Caco-2 (cell line): ENCODE data around the gene LMOD3. TPM values are rescaled to one million over a fixed set of nuclear protein-coding genes. Genes with fewer than 3 reads are reported as not detected.

Source experiments
- BruUV-seq: library from RNA; stranded (reverse); fragments of 400-500 nt; replicated peaks from 2 replicates; lab custom pipeline; 2021; lab: Mats Ljungman, UMichigan
- CTCF ChIA-PET: fragments of 300-600 bp; sonication (Branson Sonifier 250); formaldehyde crosslinking; loops from one replicate; lab custom pipeline; 2022; ENCODE audit warnings: antibody characterized with exemption; lab: Charles Lee
- POLR2A ChIA-PET: fragments of 300-600 bp; sonication (Branson Sonifier 250); formaldehyde crosslinking; loops from one replicate; lab custom pipeline; 2022; ENCODE audit warnings: antibody characterized with exemption; lab: Charles Lee
- DNase-seq, 2 experiments: peaks; one replicate each; pipeline versions ENCODE4 v3.0.0 to v3.0.0-alpha.2; 2020 to 2022
- H3K27me3 ChIP-seq: replicated peaks from 2 replicates; pipeline ENCODE4 v1.6.0; 2011; ENCODE audit warnings: low read length; ENCODE audit not compliant: control insufficient read depth, insufficient read depth
- H3K36me3 ChIP-seq: 2 replicates; pipeline ENCODE4 v1.5.1; 2011; ENCODE audit warnings: low read length; ENCODE audit not compliant: control insufficient read depth, insufficient read depth
- H3K4me1 ChIP-seq: fragments of 250-450 bp; sonication (Bioruptor Pico); 2 replicates; pipeline ENCODE4 v1.5.1; 2020; ENCODE audit warnings: mild to moderate bottlenecking
- H3K4me3 ChIP-seq: 2 replicates; pipeline ENCODE4 v1.5.1; 2011; ENCODE audit warnings: low read depth, mild to moderate bottlenecking, control low read depth, low read length
- H3K9me3 ChIP-seq: fragments of 250-450 bp; sonication (Bioruptor Pico); 2 replicates; pipeline ENCODE4 v1.5.1; 2020; ENCODE audit warnings: mild to moderate bottlenecking, moderate library complexity
- H3K27ac Mint-ChIP-seq: one replicate; pipeline ENCODE4 v1.8.0; 2022; ENCODE audit warnings: mixed read lengths; ENCODE audit not compliant: unreplicated experiment
- H3K27me3 Mint-ChIP-seq: one replicate; pipeline ENCODE4 v1.8.0; 2022; ENCODE audit warnings: mixed read lengths; ENCODE audit not compliant: insufficient read depth, unreplicated experiment
- H3K36me3 Mint-ChIP-seq: one replicate; pipeline ENCODE4 v1.8.0; 2022; ENCODE audit warnings: mild to moderate bottlenecking, mixed read lengths; ENCODE audit not compliant: insufficient read depth, unreplicated experiment
- H3K4me1 Mint-ChIP-seq: one replicate; pipeline ENCODE4 v1.8.0; 2022; ENCODE audit warnings: low read depth, mixed read lengths; ENCODE audit not compliant: unreplicated experiment
- H3K4me3 Mint-ChIP-seq: one replicate; pipeline ENCODE4 v1.8.0; 2022; ENCODE audit warnings: mild to moderate bottlenecking, moderate library complexity, mixed read lengths; ENCODE audit not compliant: unreplicated experiment
- H3K9me3 Mint-ChIP-seq: one replicate; pipeline ENCODE4 v1.8.0; 2022; ENCODE audit warnings: mixed read lengths; ENCODE audit not compliant: unreplicated experiment
- intact Hi-C: fragments of 100-400 bp; cut with micrococcal nuclease; formaldehyde crosslinking; loops from one replicate; pipeline ENCODE4 v1.10.0; 2022; ENCODE audit not compliant: unreplicated experiment
- total RNA-seq: library from RNA; stranded (reverse); gene quantifications from 2 replicates; pipeline ENCODE4 v1.2.3, GENCODE V29; 2022
- TF ChIP-seq, protein P1 (sequence below), 2 experiments: fragments of 200-600 bp in 1 of 2; IDR thresholded peaks; 1 replicate in 1 of 2; 2 replicates in 1 of 2; pipeline versions ENCODE4 v1.5.1 to v1.8.0; 2011 to 2022; ENCODE audit warnings: antibody characterized with exemption in 1 of 2, control low read depth in 1 of 2, inconsistent platforms in 1 of 2, low read depth in 1 of 2, low read length in 1 of 2, mild to moderate bottlenecking in 1 of 2, moderate library complexity in 1 of 2; ENCODE audit not compliant: insufficient read depth in 1 of 2, severe bottlenecking in 1 of 2, unreplicated experiment in 1 of 2

LMOD3 gene
- total RNA-seq, 1 experiment from 2014 or later = not detected

- BruUV-seq = no TSS peak
- Histone ChIP-seq H3K27me3 (no peaks in the 10 kb centered on the region), H3K4me1 (no peaks in the 10 kb centered on the region), H3K9me3 (no peaks in the 10 kb centered on the region), H3K36me3 (no peaks in the 10 kb centered on the region), H3K4me3 (no peak overlapping the region)
- TF ChIP-seq, protein P1, sequence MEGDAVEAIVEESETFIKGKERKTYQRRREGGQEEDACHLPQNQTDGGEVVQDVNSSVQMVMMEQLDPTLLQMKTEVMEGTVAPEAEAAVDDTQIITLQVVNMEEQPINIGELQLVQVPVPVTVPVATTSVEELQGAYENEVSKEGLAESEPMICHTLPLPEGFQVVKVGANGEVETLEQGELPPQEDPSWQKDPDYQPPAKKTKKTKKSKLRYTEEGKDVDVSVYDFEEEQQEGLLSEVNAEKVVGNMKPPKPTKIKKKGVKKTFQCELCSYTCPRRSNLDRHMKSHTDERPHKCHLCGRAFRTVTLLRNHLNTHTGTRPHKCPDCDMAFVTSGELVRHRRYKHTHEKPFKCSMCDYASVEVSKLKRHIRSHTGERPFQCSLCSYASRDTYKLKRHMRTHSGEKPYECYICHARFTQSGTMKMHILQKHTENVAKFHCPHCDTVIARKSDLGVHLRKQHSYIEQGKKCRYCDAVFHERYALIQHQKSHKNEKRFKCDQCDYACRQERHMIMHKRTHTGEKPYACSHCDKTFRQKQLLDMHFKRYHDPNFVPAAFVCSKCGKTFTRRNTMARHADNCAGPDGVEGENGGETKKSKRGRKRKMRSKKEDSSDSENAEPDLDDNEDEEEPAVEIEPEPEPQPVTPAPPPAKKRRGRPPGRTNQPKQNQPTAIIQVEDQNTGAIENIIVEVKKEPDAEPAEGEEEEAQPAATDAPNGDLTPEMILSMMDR (IDR thresholded peaks at IDR 0.05; ENCODE audit: insufficient read depth in 1 of 2, low read depth in 1 of 2, low read length in 1 of 2, severe bottlenecking in 1 of 2, unreplicated experiment in 1 of 2) = no peak
- no peaks in the 10 kb centered on the region for H3K9me3 Mint-ChIP-seq
- no peaks in the 10 kb centered on the region for H3K36me3 Mint-ChIP-seq
- H3K4me1 Mint-ChIP-seq = no peaks in the 10 kb centered on the region
- CTCF ChIA-PET = no interaction called here
- H3K27me3 Mint-ChIP-seq = no peaks in the 10 kb centered on the region
- H3K27ac Mint-ChIP-seq = no peak overlapping the region
- POLR2A ChIA-PET = no interaction called here
- intact Hi-C loops = no loop called here
- no peak for DNase-seq
- no peak overlapping the region for H3K4me3 Mint-ChIP-seq
Observed at GRCh38 chr3:69126999-69127398, 4.6 kb upstream of the LMOD3 start.

GRCh38 chr3:69126216-69126615, 3.8 kb upstream of the LMOD3 start:
- no peak for DNase-seq
- no peaks in the 10 kb centered on the region for H3K4me1 Mint-ChIP-seq
- POLR2A ChIA-PET = no interaction called here
- no peaks in the 10 kb centered on the region for H3K27me3 Mint-ChIP-seq
- no peaks in the 10 kb centered on the region for H3K9me3 Mint-ChIP-seq
- H3K27ac Mint-ChIP-seq = no peak overlapping the region
- Histone ChIP-seq H3K9me3 (no peaks in the 10 kb centered on the region), H3K27me3 (no peaks in the 10 kb centered on the region), H3K4me1 (no peaks in the 10 kb centered on the region), H3K4me3 (no peak overlapping the region), H3K36me3 (no peaks in the 10 kb centered on the region)
- BruUV-seq = no TSS peak
- CTCF ChIA-PET = no interaction called here
- intact Hi-C loops = no loop called here
- TF ChIP-seq, protein P1 (IDR thresholded peaks at IDR 0.05; ENCODE audit: insufficient read depth in 1 of 2, low read depth in 1 of 2, low read length in 1 of 2, severe bottlenecking in 1 of 2, unreplicated experiment in 1 of 2) = no peak
- no peak overlapping the region for H3K4me3 Mint-ChIP-seq
- H3K36me3 Mint-ChIP-seq = no peaks in the 10 kb centered on the region

- BruUV-seq = no TSS peak
- Histone ChIP-seq H3K4me1 (peaks cover 5% of the 10 kb centered on the region; the same call in 1 of the 2 replicates), H3K4me3 (no peak overlapping the region), H3K27me3 (no peaks in the 10 kb centered on the region), H3K9me3 (no peaks in the 10 kb centered on the region), H3K36me3 (no peaks in the 10 kb centered on the region)
- TF ChIP-seq, protein P1 (IDR thresholded peaks at IDR 0.05; ENCODE audit: insufficient read depth in 1 of 2, low read depth in 1 of 2, low read length in 1 of 2, severe bottlenecking in 1 of 2, unreplicated experiment in 1 of 2) = no peak
- H3K27ac Mint-ChIP-seq = no peak overlapping the region
- no peak overlapping the region for H3K4me3 Mint-ChIP-seq
- no peaks in the 10 kb centered on the region for H3K36me3 Mint-ChIP-seq
- no peak for DNase-seq
- H3K4me1 Mint-ChIP-seq = no peaks in the 10 kb centered on the region
- no peaks in the 10 kb centered on the region for H3K9me3 Mint-ChIP-seq
- CTCF ChIA-PET = interaction anchor here (0.8 to 1.4 kb wide), 3 partner anchors 41 to 264 kb away, joined by 3 to 5 read pairs (median 4); partner anchors contain the start of gene FRMD4B
- POLR2A ChIA-PET = no interaction called here
- no peaks in the 10 kb centered on the region for H3K27me3 Mint-ChIP-seq
- intact Hi-C loops = loop anchor here (1.0 kb wide), 3 partner anchors 184 to 549 kb away; no protein-coding TSS in a partner anchor
Observed at GRCh38 chr3:69121950-69122349, 445 bp downstream of the LMOD3 start.
